Measurements from ENCODE around the gene YAF2.
"Not testable (repeated sequence)": the region's sequence is repeated elsewhere in the genome, so short reads cannot be mapped to it uniquely, and the experiment has no call there.

The YAF2 gene

DNA sequence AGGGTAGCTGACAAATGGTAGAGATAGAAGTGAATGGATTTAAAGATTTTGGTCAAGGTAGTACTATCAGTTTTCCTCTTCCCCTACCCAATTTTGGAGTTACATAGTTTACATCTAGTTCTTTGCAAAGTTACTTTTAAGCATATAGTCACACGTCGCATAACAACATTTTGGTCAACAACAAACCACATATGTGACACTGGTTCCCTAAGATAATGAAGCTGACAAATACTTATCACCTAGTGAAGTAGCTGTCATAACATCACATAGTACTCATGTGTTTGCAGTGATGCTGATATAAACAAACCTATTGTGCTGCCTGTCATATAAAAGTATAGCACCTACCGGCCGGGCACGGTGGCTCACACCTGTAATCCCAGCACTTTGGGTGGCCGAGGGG lies 45.4 kb downstream of the YAF2 start:
- no peak for DNase-seq

DNA sequence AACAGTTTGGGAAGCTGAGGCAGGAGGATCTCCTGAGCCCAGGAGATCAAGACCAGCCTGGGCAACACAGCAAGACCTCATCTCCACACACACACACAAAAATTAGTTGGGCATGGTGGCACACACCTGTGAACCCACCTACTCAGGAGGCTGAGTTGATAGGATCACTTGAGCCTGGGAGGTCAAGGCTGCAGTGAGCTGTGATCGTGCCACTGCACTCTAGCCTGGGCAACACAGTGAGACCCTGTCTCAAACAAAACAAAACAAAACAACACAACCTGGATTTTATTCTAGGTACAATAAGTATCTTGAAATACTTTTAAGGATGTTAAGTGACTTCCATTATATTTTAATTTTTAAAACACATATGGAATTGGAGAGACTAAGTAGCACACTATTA lies 45.8 kb downstream of the YAF2 start:
- DNase-seq, result no peak

GRCh38 chr12:42190376-42190775 lies 47.7 kb downstream of the YAF2 start:
- no peak for DNase-seq

GRCh38 chr12:42188275-42188674 lies 49.8 kb downstream of the YAF2 start:
- DNase-seq, result not testable (repeated sequence)

DNA sequence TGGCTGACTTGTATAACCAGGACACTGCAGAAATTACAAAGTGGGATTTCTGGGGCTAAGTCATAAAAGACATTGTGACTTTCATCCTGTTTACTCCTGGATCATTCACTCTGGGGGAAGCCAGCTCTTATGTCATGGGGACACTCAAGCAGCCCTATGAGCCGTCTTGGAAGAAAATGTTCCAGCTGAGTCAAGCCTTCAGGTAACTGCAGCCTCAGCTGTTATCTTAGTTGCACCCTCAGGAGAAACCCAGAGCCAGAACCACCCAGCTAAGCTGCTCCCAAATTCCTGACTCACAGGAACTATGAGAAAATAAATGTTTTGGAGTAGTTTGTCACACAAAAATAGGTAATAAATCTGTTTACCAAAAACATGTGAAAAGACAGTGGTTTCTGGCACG lies 50.2 kb downstream of the YAF2 start:
- DNase-seq, result no peak

- DNase-seq, result no peak
These were observed 51.3 kb downstream of the YAF2 start for GRCh38 chr12:42186793-42187192.

DNA sequence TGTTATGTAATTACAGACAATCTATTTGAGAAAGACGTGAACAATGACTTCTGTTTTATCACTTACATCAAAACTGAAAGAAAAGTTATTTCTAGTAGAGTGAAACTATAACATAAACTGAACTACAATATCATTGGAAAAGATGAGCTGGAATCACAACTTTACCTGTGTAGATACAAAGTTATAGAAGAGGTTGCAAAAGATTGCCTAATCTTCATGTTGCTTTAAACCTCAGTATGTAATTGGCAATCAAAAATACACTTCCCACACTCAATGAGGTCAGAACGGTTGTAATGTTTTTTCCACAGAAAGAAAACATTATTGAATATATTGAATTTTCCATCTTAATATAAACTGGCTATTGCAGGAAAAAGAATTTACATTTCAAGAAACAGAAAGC lies 55.7 kb downstream of the YAF2 start:
- no peak for DNase-seq

- peak; percentile 14 for DNase-seq
These were observed 57.0 kb downstream of the YAF2 start for GRCh38 chr12:42180990-42181596.

GRCh38 chr12:42178101-42178500 lies 59.9 kb downstream of the YAF2 start:
- no peak for DNase-seq

- no peak for DNase-seq
These were observed 63.1 kb downstream of the YAF2 start for GRCh38 chr12:42174978-42175377.

DNA sequence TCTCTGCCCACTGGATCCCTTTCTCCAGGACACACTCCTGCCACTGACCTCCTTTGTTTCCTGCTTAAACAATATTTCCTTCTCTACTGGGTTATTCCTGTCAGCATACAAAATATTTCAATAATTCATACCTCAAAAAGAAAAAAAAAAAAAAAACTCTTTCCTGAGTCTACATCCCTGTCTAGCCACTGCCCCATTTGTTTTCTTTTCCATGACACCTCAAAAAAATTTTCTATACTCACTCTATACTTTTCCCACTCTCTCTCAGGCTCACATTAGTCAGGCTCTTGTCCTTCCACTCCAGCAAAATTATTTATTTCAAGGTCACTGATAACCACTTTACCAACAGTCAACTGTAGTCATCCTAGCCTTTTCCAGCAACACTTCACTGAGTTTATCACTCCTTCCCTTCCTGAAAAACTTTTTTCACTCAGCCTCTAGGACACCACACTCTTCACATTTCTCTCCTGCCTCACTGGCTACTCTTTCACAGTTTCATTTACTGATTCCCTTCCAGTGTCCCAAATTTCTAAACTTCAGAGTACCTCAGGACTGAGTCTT lies 64.0 kb downstream of the YAF2 start:
- no peak for DNase-seq

DNA sequence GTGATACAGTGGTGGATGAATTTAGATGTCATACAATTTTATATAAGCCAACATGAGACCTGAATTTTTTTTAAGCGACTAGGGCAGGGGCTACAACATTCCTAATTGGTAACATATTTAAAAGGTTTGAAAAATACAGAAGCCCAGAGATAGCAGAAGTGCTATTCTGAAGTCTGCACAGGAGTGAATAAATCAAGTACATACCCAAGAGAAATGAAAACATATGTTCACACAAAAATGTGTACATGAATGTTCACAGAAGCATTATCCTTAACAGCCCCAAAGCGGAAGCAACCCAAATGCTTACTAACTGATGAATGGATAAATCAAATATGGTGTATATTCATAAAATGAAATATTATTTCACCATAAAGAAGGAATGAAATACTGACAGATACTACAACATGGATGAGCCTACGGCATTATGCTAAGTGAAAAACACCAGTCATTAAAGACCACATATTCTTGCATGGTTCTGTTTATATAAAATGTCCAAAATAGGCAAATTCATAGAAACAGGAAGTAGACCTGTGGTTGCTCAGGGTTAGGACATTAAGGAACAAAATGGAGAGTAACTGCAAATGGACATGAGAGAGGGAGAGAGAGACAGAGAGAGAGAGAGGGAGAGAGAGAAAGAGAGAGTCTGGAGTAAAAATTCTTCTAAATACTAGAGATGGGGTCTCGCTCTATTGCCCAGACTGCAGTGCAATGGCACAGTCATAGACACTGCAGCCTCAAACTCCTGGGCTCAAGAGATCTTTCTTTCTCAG lies 65.4 kb downstream of the YAF2 start:
- no peak for DNase-seq

DNA sequence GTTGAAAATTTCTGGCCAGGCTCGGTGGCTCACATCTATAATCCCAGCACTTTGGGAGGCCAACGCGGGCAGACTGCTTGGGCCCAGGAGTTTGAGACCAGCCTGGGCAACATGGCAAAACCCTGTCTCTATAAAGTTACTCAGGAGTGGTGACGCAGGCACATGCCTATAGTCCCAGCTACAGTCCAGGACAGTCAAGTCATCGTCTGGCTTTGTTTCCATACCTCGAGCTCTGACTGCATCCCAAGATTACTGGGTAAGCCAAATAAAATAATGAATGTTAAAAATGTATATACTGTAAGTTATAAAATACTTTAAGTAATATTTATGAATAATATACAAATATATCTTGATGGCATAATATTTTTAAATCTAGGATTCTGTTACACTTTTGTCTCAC lies 70.3 kb downstream of the YAF2 start:
- no peak for DNase-seq

- DNase-seq, result no peak
These were observed 71.5 kb downstream of the YAF2 start for GRCh38 chr12:42166501-42166900.

GRCh38 chr12:42163913-42164312 lies 74.1 kb downstream of the YAF2 start:
- DNase-seq, result no peak

DNA sequence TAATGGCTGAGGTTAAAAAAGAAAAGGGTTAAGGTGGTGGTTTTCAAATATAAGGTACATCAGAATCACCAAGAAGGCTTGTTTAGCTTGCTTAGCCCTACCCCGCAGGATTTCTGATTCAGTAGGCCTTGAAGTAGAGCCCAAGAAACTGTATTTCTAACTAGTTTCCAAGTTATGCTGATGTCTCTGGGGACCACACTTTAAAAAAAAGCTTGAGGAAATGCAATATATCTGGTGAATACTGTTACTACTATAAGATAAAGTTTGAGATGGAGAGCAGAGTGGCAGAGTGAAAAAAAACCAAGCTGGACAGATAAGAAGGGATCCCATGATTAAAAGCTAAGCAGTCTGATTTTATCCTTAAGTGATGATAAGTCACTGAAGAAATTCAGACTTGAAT lies 75.1 kb downstream of the YAF2 start:
- no peak for DNase-seq

- no peak for DNase-seq
These were observed 75.9 kb downstream of the YAF2 start for GRCh38 chr12:42162193-42162592.

- no peak for DNase-seq
These were observed 76.5 kb downstream of the YAF2 start for GRCh38 chr12:42161529-42161928.

GRCh38 chr12:42156232-42156631 lies 81.8 kb downstream of the YAF2 start:
- no peak for DNase-seq

GRCh38 chr12:42145552-42146215 lies 92.4 kb downstream of the YAF2 start:
- no peak for DNase-seq

DNA sequence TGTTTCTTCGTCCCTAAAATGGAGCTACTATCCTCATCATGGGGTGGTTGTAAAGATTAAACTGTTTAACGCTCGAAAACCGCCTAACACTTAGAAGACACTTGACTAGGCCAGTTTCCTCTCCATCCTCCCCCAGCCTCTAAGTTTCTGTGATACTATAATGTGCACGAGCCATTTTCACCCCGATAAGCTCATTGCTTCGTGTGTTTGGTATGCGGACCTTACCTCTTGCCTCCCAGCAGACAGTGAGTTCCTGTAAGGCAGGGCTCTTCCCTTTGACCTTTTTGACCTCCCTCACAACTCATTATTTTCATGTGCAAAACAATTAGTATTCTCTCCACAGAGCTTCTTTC lies 92.9 kb downstream of the YAF2 start:
- no peak for DNase-seq

DNA sequence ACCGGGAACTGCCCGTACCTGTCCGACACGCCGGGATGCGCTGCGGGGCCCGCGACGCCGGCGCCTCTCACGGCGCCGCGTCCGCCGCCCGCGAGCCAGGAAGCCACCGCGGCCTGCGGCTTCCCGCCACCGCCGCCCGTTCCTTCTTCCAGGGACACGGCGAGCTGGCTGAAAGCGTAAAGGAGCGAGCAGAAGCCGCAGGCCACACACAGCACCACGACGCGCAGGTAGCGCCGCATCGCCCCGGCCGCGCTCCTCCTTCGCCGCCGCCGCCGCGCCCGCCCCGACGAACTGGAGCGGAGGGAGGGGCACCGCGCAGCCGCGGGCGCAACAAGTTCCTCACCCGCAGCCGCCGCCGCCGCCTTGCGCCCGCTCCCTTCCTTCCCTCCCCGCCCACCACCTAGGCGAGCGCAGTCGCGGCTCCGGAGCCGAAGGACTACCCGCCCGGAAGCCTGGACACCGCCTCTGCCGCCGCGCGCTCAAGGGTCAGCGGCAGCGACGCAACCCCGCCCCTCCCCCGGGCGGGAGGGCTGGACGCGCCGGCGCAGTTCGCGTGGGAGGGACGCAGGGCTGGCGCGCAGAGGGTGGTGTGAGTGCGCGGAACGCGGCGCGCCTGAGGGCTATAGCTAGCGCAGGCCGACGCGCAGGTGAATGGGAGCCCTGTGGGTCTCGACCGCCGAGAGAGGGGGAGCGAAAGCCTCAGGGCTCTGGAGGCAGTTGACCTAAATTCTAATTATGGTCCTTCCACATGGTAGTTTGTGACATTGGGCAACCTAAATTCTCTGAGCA lies 93.4 kb downstream of the YAF2 start, which contains the start of gene GXYLT1:
Gene GXYLT1 (minus strand): TSS at position 467 of the 789 bp plus-strand sequence. CDS start 228 bp downstream, at position 239.
- peak; percentile 85 for DNase-seq

DNA sequence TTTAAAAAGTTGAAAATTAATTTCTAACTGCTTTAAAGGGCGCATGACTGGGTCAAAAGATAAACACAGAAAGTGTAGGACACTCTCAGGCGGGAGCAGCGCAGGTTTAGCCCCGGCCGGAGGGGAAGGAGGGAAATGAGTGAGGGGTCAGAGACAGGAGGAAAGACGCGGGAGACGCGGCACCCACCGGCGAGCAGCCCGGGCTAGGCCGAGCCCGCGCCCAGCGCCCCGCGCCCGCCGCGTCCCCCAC lies 94.0 kb downstream of the YAF2 start:
- no peak for DNase-seq

Data from NCI-H526 treated with DMSO at 0.1 percent for 48 hours (cell line).